ENCODE results near the gene TBX2.

Gene TBX2

GRCh38 chr17:61397086-61397842, 2.4 kb upstream of the TBX2 start:
- H3K27ac ChIP-seq, result no peak overlapping the region
- TF ChIP-seq CTCF (conservative IDR thresholded peaks at IDR 0.05), result no peak

GRCh38 chr17:61398721-61399130, 917 bp upstream of the TBX2 start:
- no peak for TF ChIP-seq CTCF (conservative IDR thresholded peaks at IDR 0.05)

GRCh38 chr17:61400066-61400716, 548 bp downstream of the TBX2 start:
- H3K27ac ChIP-seq, result peak overlapping the region; percentile 86

More at GRCh38 chr17:61398721-61399130, 917 bp upstream of the TBX2 start:
- peak overlapping the region; percentile 86 for H3K27ac ChIP-seq

GRCh38 chr17:61400717-61401388, 1.2 kb downstream of the TBX2 start:
- TF ChIP-seq CTCF (conservative IDR thresholded peaks at IDR 0.05), result no peak
- H3K27ac ChIP-seq, result peak overlapping the region; percentile 86

More at GRCh38 chr17:61400066-61400716, 548 bp downstream of the TBX2 start:
- no peak for TF ChIP-seq CTCF (conservative IDR thresholded peaks at IDR 0.05)

GRCh38 chr17:61401389-61402072, 1.9 kb downstream of the TBX2 start:
- TF ChIP-seq CTCF (conservative IDR thresholded peaks at IDR 0.05), result no peak
- H3K27ac ChIP-seq, result no peak overlapping the region; the same call in 1 of the 2 replicates

GRCh38 chr17:61402073-61402541, 2.5 kb downstream of the TBX2 start:
- H3K27ac ChIP-seq, result no peak overlapping the region
- no peak for TF ChIP-seq CTCF (conservative IDR thresholded peaks at IDR 0.05)

Data from VCaP (cell line).